ENCODE results near the gene LY6G5C.
A peak's percentile ranks its signal among the peaks of the same experiment; 100 is the strongest.

LY6G5C gene

DNA sequence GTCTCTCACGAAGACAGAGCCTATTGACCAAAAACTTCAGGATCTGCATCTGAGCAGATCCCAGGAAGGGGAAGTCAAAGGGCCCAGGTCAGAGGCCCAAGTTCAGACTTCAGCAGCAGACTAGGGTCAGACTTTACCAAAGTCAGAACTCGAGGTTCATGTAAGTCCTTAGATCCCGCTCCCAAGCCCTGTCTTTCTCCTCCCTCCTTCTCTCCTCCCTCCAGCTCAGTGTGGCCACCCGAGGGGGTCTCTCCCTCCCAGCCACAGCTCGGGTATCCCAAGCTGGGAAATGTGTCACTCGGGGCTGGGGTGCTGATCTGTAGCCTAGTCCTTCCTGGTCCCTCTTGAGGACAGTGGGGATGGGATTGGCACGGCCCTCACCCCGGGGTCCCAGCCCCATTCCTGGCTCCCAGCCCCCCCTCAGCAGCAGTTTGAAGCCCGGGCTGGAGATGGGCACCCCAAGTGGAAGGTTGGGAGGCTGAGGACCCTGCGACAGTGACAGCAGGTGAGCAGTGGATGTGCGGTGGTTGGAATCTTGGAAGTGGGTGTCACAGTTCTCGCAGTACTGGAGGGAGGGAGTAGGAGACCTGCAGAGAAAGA, 18.6 kb downstream of the LY6G5C start:
- no peak for DNase-seq

DNA sequence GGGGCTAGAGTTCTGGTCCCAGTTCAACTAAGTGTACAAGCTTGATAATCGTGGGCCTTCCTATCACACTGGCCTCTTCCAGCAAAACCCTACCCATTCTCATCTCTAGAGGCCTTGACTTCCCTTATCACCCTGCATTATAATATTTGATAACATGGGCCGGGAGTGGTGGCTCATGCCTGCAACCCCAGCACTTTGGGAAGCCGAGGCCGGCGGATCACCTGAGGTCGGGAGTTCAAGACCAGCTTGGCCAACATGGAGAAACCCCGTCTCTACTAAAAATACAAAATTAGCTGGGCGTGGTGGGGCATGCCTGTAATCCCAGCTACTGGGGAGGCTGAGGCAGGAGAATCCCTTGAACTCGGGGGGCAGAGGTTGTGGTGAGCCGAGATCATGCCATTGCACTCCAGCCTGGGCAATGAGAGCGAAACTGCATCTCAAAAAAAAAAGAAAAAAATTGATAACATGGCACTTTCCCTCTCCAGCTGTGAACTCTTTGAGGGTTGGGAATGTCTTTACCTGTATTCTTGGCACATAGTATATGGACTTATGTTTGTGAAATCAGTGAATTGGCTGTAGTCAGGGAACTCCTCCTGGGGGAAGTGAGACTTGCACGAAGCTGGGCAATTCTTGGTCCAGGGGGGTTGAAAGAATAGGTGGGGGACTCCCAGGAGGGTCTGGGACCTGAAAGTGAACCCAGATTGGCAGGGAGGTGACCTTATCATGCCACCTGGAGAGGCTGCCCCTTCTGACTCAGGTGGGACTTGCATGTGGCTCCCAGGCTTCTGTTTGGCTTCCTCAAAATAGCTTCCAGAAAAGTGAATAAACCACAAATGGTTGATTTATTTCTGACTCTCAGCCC, 19.4 kb downstream of the LY6G5C start:
- peak; percentile 63 for DNase-seq

DNA sequence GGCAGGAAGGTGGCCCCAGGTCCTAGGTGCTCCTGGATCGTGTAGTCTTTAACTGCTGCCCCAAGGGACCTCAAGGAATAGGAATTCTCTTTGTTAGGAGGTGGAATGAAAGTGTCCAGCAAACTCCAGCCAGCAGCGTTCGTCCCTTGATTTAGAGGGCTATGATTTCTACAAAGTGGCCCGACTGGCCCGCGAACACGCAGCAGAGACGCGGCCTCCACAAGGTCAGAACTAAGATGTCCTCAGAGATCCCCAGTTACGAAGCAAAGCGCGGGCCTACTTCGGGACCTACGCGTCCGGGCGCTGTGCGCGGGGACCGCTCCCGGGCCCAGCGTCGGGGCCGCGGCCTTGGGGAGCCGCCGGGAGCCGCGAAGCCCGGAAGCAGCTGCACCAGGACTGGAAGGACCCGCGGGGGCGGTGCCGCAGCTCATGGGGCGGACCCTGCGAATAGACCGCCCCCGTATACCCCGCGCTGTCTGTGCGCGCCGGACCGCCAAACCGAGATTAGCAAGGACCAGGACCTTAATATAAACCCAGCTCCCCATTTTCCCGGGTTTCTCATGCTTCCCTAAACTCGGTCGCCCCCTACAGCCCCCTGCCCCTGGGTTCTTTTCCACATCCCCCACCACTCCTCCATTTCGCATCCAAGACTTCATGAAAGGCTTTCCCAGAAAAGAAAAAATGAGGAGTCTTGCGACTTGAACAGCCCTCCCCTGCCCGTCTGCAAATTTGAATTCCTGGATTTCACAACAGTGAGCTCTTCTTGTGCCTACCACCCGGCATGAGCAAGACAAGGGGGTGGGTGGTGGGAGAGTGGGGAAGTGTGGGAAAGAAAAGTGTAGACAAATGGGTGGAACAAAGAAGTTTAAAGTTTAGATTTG, 20.2 kb downstream of the LY6G5C start, which contains the start of gene C6orf47:
Gene C6orf47, minus strand, starts transcription at position 398 of the 881 bp plus-strand sequence. CDS start 831 bp downstream, outside the sequence.
- peak; percentile 87 for DNase-seq

DNA sequence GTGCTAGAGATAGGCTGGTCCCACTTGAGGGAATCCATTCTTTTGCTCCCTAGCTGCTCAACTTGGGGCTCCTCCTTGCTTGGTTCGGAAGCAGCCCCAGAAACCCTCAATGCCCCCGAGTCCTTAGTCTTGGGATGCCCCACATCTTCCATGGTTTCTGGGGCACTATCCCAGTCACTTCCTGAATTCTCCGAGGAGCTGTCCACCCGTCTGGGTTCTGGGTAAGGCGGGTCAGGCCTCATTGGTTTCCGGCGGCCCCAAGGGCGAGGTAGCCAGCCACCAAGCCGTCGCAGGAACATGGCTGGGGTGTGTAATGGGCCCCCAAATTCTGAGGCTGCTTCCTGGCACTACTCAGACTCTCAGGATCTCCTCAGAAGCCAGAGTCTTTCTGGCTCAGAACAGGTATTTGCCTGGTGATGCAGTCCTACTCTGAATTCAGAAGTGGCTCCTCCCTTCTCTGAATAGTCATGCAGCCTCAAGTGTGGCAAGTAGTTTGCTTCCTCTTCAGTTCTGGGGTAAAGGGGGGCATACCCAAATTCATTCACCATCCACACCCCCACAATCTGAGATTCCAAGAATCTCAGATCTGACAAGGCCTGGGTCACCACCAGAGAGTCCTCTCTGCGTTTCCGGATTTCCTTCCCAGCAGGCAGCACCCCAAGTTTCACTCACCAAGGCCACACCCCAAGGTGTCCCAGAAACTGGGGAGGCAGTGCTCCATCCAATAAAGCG, 21.1 kb downstream of the LY6G5C start:
- peak; percentile 60 for DNase-seq

DNA sequence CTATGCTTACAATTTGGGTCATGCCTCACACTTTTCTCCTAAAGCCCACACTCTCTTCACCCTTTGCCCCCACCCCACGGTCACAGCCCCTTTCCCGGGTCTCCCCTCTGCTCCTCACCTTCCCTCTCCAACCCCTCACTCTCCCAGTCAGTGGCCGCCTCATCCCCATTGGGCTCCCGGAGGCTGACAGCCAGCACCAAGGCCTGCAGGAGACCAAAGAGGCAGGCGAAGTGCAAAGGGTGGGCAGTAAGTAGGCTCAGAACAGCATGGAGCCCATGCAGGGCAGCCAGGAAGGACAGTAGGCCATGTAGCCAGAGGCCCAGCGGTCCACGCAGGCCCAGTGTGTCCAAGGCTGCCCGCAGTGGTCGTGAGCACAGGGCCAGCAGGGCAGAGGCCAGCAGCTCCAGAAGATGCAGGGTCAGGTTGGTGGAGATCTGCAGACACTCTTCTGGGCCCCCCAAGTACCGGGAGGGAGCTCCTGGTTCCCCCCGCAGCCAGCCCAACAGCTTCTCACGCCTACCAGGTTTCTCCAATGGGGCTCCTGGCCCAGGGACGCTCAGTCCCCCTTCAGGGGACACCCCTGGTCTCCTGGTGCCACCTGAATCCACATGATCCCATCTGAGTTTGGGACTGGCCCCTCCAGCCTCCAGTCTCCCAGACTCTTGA, 21.8 kb downstream of the LY6G5C start:
- no peak for DNase-seq

DNA sequence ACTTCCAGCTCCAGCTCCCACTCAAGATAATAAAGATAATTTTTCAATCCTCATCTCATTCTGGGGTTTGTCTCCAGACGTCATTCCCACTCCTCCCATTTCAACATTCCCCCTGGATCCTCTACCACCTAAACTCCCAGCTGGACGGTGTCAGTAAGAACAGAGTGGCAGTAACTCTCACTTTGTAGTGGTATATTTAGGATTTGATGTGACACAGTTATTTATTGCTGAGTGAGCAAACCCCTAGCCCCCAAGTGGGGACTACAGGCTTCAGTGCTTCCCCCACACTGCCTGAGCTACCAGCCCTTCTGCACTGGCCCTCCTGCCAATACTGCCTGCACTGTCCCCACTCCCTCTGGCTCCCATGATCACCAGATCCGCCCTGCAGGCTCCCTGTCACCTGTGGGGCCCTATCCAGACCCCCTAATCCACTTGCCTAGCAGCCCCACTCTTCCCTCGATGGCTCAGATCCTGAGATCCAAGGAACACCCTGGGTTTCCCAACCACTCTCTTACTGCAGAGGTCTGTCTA, 22.6 kb downstream of the LY6G5C start:
- no peak for DNase-seq

DNA sequence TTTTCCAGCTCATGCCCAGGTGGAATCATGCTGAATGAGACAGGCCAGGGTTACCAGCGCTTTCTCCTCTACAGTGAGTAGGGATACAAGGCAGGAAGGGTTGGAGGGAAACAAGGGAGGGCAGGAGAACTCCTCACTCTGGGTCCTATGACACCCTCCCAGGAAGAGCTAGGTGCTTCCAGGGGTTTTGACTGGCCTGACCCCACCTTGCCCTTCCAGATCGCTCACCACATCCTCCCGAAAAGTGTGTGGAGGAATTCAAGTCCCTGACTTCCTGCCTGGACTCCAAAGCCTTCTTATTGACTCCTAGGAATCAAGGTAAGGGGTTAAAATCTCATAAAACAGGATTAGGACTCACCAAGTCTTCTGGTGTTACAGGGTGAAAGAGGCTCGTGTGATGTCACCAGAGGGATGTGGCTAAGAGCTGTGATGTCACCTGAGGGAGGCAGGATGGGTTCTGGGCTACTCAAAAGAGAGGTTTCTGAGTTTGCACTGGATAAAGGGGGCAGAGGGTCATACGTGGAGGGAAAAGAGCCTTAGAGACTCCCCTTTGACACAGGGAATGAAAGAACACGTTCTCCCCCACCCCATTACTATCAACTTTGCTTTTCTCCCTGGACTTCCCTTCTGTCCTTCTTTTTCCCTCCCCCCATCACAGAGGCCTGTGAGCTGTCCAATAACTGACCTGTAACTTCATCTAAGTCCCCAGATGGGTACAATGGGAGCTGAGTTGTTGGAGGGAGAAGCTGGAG, 23.3 kb downstream of the LY6G5C start:
- DNase-seq, result no peak

DNA sequence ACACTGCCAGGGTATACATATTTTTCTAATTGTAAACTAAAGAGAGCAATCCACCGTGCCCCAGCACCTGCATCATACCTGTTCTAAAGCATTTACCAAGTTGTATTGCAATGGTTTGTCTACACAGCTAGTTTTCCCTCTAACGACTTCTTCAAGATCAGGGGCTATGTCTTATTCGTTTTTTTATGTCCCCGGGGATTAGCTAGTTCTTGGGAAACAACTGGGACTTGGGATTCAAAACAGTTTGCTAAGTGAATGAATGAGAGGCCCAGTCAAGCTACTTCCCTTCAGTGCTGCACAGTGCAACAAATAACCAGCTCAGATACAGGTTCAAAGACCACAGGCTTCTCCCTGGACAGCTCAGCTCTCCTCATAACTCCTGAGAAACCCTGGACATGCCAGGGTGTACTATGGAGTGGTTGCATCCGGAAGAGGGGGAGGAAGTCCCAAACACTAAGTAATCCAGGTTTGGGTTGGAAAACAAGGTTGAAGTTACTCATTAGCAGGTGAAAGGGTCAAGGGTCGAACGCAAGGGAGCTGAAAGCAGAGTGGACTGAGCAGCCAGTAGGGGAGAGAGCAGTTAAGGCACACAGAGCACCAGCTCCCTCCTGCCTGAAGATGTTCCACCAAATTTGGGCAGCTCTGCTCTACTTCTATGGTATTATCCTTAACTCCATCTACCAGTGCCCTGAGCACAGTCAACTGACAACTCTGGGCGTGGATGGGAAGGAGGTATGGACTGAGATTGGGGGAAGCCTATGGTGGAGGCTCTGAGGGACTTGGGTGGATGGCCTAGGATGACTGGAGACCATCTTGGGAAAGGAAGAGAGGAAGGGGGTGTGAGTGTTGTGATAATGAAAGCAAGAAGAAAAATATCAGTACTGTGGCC, 25.3 kb downstream of the LY6G5C start, which contains the start of gene APOM:
Gene APOM, plus strand, starts transcription at position 546 of the 889 bp plus-strand sequence. Its CDS starts 73 bp downstream, at position 619.
- no peak for DNase-seq

DNA sequence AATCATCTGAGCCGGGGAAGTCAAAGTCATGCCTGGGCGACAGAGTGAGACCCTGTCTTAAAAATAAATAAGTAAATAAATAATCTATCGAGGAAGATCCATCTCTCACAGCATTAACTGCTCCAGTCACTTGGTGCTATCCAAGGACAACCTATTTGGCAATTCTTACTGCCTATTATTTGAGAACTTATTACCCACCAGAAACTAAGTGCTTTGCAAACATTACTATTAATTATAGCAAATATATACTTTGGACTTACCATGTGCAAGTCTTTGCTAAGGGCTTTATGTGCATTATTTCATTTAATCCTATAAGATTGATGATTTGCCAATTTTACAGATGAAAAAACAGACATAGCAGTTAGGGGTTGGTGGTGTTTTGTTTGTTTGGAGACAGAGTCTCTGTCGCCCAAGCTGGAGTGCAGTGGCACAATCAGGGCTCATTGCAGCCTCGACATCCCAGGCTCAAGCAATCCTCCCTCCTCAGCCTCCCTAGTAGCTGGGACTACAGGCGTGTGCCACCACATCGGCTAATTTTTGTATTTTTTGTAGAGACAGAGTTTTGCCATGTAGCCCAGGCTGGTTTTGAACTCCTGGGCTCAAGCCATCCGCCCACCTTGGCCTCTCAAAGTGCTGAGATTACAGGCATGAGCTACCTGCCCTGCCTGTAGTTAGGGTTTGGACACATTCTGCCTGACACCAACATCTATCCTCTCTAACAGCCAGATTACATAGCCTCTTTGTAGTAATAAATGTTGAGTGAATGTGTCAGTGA, 26.1 kb downstream of the LY6G5C start:
- no peak for DNase-seq

DNA sequence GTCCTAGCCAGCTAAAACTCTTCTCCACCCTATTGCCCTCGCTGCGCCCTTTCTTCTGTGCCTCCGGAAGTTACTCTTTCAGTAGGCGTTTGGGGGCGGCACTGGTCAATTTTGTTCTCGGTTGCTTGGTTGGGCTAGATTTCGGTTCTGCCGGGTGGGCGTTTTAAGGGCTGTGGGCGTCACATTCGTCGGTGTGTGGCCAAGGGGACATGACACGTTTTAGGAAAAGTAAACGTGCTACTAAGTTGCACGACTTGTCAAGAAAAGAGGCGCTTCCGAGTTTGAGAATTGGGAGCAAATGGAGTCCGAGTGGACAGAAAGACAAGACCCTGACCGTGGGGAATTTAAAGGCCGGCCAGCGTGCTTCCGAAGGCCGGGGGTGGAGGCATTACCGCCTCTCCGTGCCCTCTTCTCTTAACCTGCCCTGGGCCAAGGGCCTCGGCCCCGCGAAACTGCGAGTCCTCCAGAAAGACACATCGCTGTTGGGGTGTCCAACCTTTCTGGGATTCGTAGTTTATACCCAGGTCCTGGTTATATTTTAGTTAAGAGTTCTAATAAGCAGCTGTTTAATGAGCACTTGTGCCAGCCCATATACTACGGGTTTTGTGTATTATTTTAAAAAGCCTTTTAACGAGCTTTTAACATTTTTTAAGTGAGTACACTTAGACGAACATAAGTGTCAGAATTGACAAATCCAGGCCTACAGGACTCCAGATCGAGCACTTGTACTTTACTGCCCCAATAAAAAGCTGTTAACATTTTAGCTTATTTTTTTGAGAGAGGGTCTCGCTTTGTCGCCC, 27.7 kb downstream of the LY6G5C start:
- DNase-seq, result no peak

DNA sequence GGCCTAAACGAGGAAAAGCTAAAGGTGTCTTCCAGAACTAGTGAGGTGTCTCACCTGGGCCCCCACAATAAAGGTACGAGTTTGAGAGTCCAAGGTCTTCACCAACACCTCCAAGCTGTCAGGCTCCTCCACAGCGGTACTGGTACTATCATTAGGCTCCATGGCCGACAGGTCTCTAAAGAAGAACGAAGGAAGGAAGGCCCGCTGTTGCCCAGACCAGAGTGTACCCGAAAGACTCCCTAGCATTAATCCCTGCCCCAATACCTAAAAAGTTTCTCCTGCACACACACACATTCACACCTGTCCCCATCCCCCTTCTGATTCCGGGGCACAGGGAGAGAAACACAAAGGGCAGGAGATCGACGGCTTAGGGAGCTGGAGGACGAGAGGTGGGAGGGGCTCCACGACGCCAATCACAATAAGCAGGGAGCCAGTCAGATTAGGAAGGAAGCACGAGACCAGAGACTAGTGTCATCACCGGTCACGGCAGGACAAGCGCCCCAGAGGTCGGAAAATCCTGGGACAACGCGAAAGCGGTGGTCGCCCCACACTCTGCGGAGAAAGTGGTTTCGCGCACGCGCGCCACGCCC, 29.2 kb downstream of the LY6G5C start:
- DNase-seq, result peak; percentile 77

DNA sequence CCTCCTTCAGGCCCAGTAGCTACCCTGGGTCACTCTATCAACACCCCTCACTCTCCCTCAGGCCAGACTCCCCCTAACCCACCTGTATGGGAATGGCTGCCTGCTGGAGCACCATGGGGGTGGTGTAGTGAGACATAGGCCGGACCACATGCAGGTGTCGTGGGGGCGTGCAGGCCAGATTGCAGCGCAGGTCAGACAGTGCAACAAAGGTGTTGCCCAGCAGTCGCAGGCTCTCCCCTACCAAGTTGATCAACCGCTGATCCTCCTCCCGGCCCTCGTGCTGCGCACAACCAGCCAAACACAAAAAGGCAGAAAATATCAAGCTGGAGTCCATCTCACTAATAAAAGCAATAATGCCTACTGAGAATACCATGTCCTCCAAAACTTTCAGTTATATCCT, 35.5 kb downstream of the LY6G5C start:
- DNase-seq, result no peak

DNA sequence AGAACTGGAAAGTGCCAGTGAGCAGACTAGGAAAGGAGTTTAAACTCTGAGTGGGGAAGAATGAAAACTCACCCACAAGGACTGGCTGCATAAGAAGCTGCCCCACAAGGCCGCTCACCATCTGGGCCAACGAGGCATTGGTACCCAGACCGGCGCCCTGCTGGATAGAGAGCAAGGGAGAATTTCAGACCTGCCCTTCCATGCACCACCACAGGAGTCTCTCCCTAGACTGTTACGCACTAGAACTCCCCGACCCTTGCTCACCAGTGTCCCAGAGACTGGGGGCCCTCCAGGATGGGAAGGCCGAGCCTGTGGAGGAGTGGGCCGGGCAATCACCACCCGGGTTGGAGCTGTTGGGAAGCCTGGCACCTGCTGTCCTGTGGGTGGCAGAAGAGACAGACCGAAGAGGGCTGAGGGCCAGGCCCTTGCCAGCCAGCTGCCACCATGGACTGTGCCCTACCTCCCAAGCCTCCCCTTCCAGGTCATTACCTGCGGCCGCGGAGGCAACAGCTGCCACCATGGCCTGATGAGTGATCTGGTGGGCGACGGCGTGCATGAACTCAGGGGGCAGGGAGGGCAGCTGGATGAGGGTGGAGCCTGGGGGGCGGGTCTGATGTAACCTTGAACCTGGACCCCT, 36.9 kb downstream of the LY6G5C start:
- DNase-seq, result no peak

DNA sequence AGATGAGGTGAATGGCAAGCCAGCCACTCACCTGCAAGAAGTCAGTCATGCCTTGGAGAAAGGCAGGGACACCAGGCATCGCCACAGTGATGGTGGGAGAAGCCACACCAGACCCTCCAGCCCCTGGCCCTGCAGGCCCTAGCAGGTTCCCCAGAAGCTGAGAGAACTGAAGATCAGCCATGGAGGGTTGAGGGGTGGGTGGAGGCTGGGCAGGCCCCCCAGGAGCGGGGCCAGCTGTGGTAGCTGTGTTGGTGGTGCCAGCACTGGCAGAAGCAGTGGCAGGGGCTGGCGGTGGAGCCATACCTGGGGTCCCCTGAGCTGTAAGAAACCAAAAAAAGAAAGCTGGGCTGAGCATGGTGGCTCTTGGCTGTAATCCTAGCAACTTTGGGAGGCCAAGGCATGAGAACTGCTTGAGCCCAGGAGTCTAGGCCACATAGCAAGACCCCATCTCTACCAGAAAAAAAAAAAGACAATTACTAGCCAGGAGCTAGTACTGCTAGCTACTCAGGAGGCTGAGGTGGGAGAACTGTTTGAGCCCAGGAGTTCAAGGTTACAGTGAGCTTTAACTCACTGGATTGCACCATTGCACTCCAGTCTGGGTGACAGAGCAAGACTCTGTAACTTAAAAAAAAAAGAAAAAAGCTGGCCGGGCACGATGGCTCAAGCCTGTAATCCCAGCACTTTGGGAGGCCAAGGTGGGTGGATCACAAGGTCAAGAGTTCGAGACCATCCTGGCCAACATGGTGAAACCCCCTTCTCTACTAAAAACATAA, 37.9 kb downstream of the LY6G5C start:
- DNase-seq, result no peak

DNA sequence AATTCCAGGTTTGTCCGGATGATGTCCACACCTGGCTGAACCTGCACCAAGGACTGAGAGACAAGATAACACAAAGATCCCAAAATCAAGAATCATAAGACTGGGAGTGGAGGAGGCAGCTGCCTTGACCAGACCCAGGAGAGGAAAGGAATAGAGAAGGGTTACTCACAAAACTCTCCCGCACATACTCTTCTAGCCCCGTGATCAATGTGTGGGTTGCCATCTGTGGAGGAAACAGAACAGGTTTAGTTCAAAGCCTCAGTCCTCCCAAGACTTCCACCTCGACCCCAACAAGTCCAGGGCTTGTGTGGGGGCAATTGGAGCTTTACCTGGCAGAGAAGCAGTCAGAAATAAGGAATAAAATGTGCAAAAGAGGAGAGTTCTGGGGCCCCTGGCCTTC, 39.5 kb downstream of the LY6G5C start:
- DNase-seq, result no peak

DNA sequence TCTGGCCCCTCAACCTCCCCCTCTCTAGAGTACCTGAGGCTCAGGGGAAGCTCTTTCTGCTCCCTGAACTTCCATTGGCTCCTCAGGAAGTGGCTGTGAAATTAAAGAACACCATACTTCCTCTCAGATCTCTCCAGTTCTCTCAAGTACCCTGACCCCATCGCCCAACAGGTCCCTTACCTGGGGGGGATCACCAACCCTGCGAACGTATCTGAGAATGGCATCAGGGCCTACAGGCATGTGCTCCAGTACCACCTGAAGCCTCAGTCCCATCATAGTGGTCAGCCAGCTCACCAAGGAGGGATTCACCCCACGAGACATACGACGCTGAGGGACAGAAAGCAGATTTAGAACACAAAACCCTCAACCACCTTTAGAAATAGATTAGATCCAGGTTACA, 40.3 kb downstream of the LY6G5C start:
- DNase-seq, result no peak

Data from hematopoietic multipotent progenitor cell treated with erythropoietin and hydrocortisone succinate and interleukin-3 and kit ligand, for 8 days (in vitro differentiated cells).